Astrocyte (in vitro differentiated cells and primary cell): ENCODE measurements around the gene CREM. TPM values are rescaled to one million over a fixed set of nuclear protein-coding genes. Genes with fewer than 3 reads are reported as not detected.

ENCODE experiments used
- DNase-seq: peaks from one replicate; pipeline ENCODE4 v3.0.0-alpha.2; 2010; ENCODE audit warnings: low read depth
- FAIRE-seq: peaks from 2 replicates; lab custom pipeline; 2011; peaks lifted over from hg19 to GRCh38; lab: Jason Lieb, UNC
- H2AFZ ChIP-seq: 2 replicates; pipeline ENCODE4 v1.6.0; 2012; ENCODE audit warnings: low read depth, low read length, inconsistent platforms
- H3K27ac ChIP-seq: 2 replicates; pipeline ENCODE4 v1.5.1; 2011; ENCODE audit warnings: low read depth, low read length, inconsistent platforms
- H3K27me3 ChIP-seq: 2 replicates; pipeline ENCODE4 v1.6.0; 2011; ENCODE audit warnings: low read length, inconsistent platforms; ENCODE audit not compliant: insufficient read depth
- H3K36me3 ChIP-seq: 2 replicates; pipeline ENCODE4 v1.5.1; 2011; ENCODE audit warnings: low read length, inconsistent platforms; ENCODE audit not compliant: insufficient read depth
- H3K4me1 ChIP-seq: 2 replicates; pipeline ENCODE4 v1.5.1; 2011; ENCODE audit warnings: low read length, inconsistent platforms; ENCODE audit not compliant: insufficient read depth
- H3K4me2 ChIP-seq: 2 replicates; pipeline ENCODE4 v1.6.0; 2012; ENCODE audit warnings: low read length, inconsistent platforms
- H3K4me3 ChIP-seq: 2 replicates; pipeline ENCODE4 v1.5.1; 2011; ENCODE audit warnings: low read depth, mild to moderate bottlenecking, low read length, inconsistent platforms; ENCODE audit not compliant: insufficient read depth
- H3K79me2 ChIP-seq: 2 replicates; pipeline ENCODE4 v1.6.0; 2012; ENCODE audit warnings: mild to moderate bottlenecking, low read length, inconsistent platforms; ENCODE audit not compliant: insufficient read depth
- H3K9ac ChIP-seq: 2 replicates; pipeline ENCODE4 v1.6.0; 2012; ENCODE audit warnings: mild to moderate bottlenecking, low read length, inconsistent platforms
- H3K9me3 ChIP-seq: 2 replicates; pipeline ENCODE4 v1.5.1; 2012; ENCODE audit warnings: low read depth, mild to moderate bottlenecking, low read length, inconsistent platforms; ENCODE audit not compliant: insufficient read depth
- H4K20me1 ChIP-seq: 2 replicates; pipeline ENCODE4 v1.6.0; 2012; ENCODE audit warnings: low read length, inconsistent platforms; ENCODE audit not compliant: insufficient read depth
- H3K27ac Mint-ChIP-seq: one replicate; pipeline ENCODE4 v1.8.0; 2021; ENCODE audit warnings: mild to moderate bottlenecking, mixed read lengths; ENCODE audit not compliant: unreplicated experiment
- H3K27me3 Mint-ChIP-seq: one replicate; pipeline ENCODE4 v1.8.0; 2021; ENCODE audit warnings: low read depth, mixed read lengths; ENCODE audit not compliant: unreplicated experiment
- H3K36me3 Mint-ChIP-seq: one replicate; pipeline ENCODE4 v1.8.0; 2021; ENCODE audit warnings: low read depth, mixed read lengths; ENCODE audit not compliant: unreplicated experiment
- H3K4me1 Mint-ChIP-seq: one replicate; pipeline ENCODE4 v1.8.0; 2021; ENCODE audit warnings: low read depth, mixed read lengths; ENCODE audit not compliant: unreplicated experiment
- H3K4me3 Mint-ChIP-seq: one replicate; pipeline ENCODE4 v1.8.0; 2021; ENCODE audit warnings: mild to moderate bottlenecking, moderate library complexity, mixed read lengths; ENCODE audit not compliant: unreplicated experiment
- H3K9me3 Mint-ChIP-seq: one replicate; pipeline ENCODE4 v1.8.0; 2021; ENCODE audit warnings: mild to moderate bottlenecking, mixed read lengths; ENCODE audit not compliant: unreplicated experiment
- EZH2 ChIP-seq: IDR thresholded peaks from 2 replicates; pipeline ENCODE4 v1.6.1; 2012; ENCODE audit warnings: mild to moderate bottlenecking, low read length, inconsistent platforms; ENCODE audit not compliant: insufficient read depth
- total RNA-seq: library from RNA; stranded (reverse); gene quantifications from 2 replicates; pipeline ENCODE4 v1.2.1, GENCODE V29; 2021
- TF ChIP-seq, protein P1 (sequence below): IDR thresholded peaks from 2 replicates; pipeline ENCODE4 v1.5.1; 2011; ENCODE audit warnings: low read depth, mild to moderate bottlenecking, inconsistent platforms, low read length, moderate library complexity; ENCODE audit not compliant: insufficient read depth

Gene CREM
- total RNA-seq, 1 donor from 2014 or later = 38.3 TPM

- H3K4me3 Mint-ChIP-seq = no peak overlapping the region
- Histone ChIP-seq H3K4me1 (no peaks in the 10 kb centered on the region), H2AFZ (no peak overlapping the region), H3K36me3 (no peaks in the 10 kb centered on the region), H3K4me2 (no peak overlapping the region), H3K9ac (no peak overlapping the region), H3K27ac (no peak overlapping the region), H3K27me3 (no peaks in the 10 kb centered on the region), H3K9me3 (no peaks in the 10 kb centered on the region), H3K79me2 (no peaks in the 10 kb centered on the region), H4K20me1 (no peaks in the 10 kb centered on the region), H3K4me3 (no peak overlapping the region)
- FAIRE-seq (no peak), DNase-seq (no peak)
- no peaks in the 10 kb centered on the region for H3K27me3 Mint-ChIP-seq
- H3K4me1 Mint-ChIP-seq = no peaks in the 10 kb centered on the region
- no peak for TF ChIP-seq EZH2
- TF ChIP-seq, protein P1, sequence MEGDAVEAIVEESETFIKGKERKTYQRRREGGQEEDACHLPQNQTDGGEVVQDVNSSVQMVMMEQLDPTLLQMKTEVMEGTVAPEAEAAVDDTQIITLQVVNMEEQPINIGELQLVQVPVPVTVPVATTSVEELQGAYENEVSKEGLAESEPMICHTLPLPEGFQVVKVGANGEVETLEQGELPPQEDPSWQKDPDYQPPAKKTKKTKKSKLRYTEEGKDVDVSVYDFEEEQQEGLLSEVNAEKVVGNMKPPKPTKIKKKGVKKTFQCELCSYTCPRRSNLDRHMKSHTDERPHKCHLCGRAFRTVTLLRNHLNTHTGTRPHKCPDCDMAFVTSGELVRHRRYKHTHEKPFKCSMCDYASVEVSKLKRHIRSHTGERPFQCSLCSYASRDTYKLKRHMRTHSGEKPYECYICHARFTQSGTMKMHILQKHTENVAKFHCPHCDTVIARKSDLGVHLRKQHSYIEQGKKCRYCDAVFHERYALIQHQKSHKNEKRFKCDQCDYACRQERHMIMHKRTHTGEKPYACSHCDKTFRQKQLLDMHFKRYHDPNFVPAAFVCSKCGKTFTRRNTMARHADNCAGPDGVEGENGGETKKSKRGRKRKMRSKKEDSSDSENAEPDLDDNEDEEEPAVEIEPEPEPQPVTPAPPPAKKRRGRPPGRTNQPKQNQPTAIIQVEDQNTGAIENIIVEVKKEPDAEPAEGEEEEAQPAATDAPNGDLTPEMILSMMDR = no peak
- no peaks in the 10 kb centered on the region for H3K36me3 Mint-ChIP-seq
- H3K27ac Mint-ChIP-seq = no peak overlapping the region
- H3K9me3 Mint-ChIP-seq = peaks cover 4% of the 10 kb centered on the region
Observed at GRCh38 chr10:35165811-35166210, 39.2 kb downstream of the CREM start.

- no peak for TF ChIP-seq EZH2
- H3K27ac ChIP-seq = no peak overlapping the region
- no peaks in the 10 kb centered on the region for H3K36me3 ChIP-seq
- DNase-seq = no peak
- H3K79me2 ChIP-seq = peaks cover 2% of the 10 kb centered on the region
- no peak overlapping the region for H3K27ac Mint-ChIP-seq
- FAIRE-seq = no peak
- H3K4me1 Mint-ChIP-seq = no peaks in the 10 kb centered on the region
- H3K9me3 Mint-ChIP-seq = peaks cover 4% of the 10 kb centered on the region
- H3K9me3 ChIP-seq = no peaks in the 10 kb centered on the region
- no peak overlapping the region for H3K4me3 Mint-ChIP-seq
- no peaks in the 10 kb centered on the region for H3K4me1 ChIP-seq
- no peak overlapping the region for H2AFZ ChIP-seq
- H4K20me1 ChIP-seq = no peaks in the 10 kb centered on the region
- H3K4me3 ChIP-seq = no peak overlapping the region
- H3K27me3 ChIP-seq = no peaks in the 10 kb centered on the region
- no peak overlapping the region for H3K4me2 ChIP-seq
- no peak overlapping the region for H3K9ac ChIP-seq
- H3K36me3 Mint-ChIP-seq = no peaks in the 10 kb centered on the region
- no peaks in the 10 kb centered on the region for H3K27me3 Mint-ChIP-seq
Observed at GRCh38 chr10:35166607-35167006, 40.0 kb downstream of the CREM start.

DNA sequence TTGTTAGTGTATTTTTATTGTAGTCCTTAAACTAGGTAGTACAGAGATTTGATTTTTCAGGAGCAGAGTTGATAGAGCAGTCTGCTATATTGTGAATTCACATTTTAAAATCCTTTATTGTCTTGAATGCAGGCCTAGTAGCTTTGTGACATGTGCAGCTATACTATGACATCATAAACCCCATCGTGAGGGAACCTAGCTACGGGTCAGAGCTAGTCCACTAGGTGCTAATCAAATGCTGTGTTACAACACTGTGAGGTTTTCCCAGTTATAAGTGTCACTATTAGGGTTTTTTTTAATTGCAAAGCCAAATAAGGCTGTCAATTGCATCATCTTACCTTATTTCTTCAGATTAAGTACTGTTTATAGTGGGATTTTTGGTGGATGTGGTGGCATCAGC, 40.7 kb downstream of the CREM start:
- no peak for DNase-seq
- Histone ChIP-seq H3K79me2 (peaks cover 3% of the 10 kb centered on the region), H3K4me1 (peaks cover 6% of the 10 kb centered on the region), H3K9ac (no peak overlapping the region), H3K4me3 (no peak overlapping the region), H3K27ac (no peak overlapping the region), H4K20me1 (no peaks in the 10 kb centered on the region), H3K36me3 (no peaks in the 10 kb centered on the region), H3K9me3 (no peaks in the 10 kb centered on the region), H3K27me3 (no peaks in the 10 kb centered on the region), H3K4me2 (no peak overlapping the region), H2AFZ (no peak overlapping the region)
- no peaks in the 10 kb centered on the region for H3K27me3 Mint-ChIP-seq
- peaks cover 2% of the 10 kb centered on the region for H3K4me1 Mint-ChIP-seq
- no peak overlapping the region for H3K4me3 Mint-ChIP-seq
- no peak for FAIRE-seq
- peaks cover 4% of the 10 kb centered on the region for H3K9me3 Mint-ChIP-seq
- H3K36me3 Mint-ChIP-seq = no peaks in the 10 kb centered on the region
- H3K27ac Mint-ChIP-seq = no peak overlapping the region
- TF ChIP-seq, protein P1 = no peak
- TF ChIP-seq EZH2 = no peak
